ENCODE results near the gene CALN1.

DNA sequence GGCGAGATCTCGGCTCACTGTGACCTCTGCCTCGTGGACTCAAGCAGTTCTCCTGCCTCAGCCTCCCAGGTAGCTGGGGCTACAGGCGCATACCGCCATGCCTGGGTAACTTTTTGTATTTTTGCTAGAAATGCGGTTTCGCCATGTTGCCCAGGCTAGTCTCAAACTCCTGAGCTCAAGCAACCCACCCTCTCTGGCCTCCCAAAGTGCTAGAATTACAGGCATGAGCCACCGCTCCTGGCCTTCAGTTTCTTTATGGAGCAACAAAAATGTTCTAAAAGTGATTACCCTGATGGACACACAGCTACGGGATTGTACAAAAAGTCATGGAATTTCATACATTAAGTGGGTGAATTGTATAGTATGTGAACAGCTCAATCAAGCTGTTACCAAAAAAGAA is 216.0 kb downstream of the CALN1 start:
- TF ChIP-seq, protein P1, sequence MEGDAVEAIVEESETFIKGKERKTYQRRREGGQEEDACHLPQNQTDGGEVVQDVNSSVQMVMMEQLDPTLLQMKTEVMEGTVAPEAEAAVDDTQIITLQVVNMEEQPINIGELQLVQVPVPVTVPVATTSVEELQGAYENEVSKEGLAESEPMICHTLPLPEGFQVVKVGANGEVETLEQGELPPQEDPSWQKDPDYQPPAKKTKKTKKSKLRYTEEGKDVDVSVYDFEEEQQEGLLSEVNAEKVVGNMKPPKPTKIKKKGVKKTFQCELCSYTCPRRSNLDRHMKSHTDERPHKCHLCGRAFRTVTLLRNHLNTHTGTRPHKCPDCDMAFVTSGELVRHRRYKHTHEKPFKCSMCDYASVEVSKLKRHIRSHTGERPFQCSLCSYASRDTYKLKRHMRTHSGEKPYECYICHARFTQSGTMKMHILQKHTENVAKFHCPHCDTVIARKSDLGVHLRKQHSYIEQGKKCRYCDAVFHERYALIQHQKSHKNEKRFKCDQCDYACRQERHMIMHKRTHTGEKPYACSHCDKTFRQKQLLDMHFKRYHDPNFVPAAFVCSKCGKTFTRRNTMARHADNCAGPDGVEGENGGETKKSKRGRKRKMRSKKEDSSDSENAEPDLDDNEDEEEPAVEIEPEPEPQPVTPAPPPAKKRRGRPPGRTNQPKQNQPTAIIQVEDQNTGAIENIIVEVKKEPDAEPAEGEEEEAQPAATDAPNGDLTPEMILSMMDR (IDR thresholded peaks at IDR 0.05; ENCODE audit: low read depth, low read length, missing input control) = no peak
- no peak for TF ChIP-seq JUND (IDR thresholded peaks at IDR 0.05)
- TF ChIP-seq MAX (IDR thresholded peaks at IDR 0.05) = no peak
- no peak for TF ChIP-seq HNF4G (IDR thresholded peaks at IDR 0.05)
- TF ChIP-seq, protein P2, sequence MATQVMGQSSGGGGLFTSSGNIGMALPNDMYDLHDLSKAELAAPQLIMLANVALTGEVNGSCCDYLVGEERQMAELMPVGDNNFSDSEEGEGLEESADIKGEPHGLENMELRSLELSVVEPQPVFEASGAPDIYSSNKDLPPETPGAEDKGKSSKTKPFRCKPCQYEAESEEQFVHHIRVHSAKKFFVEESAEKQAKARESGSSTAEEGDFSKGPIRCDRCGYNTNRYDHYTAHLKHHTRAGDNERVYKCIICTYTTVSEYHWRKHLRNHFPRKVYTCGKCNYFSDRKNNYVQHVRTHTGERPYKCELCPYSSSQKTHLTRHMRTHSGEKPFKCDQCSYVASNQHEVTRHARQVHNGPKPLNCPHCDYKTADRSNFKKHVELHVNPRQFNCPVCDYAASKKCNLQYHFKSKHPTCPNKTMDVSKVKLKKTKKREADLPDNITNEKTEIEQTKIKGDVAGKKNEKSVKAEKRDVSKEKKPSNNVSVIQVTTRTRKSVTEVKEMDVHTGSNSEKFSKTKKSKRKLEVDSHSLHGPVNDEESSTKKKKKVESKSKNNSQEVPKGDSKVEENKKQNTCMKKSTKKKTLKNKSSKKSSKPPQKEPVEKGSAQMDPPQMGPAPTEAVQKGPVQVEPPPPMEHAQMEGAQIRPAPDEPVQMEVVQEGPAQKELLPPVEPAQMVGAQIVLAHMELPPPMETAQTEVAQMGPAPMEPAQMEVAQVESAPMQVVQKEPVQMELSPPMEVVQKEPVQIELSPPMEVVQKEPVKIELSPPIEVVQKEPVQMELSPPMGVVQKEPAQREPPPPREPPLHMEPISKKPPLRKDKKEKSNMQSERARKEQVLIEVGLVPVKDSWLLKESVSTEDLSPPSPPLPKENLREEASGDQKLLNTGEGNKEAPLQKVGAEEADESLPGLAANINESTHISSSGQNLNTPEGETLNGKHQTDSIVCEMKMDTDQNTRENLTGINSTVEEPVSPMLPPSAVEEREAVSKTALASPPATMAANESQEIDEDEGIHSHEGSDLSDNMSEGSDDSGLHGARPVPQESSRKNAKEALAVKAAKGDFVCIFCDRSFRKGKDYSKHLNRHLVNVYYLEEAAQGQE (IDR thresholded peaks at IDR 0.05) = no peak
- TF ChIP-seq TAF1 (conservative IDR thresholded peaks at IDR 0.05) = no peak
- TF ChIP-seq RAD21 (IDR thresholded peaks at IDR 0.05) = no peak

Measured in liver (tissue), 3 donors.